BE2C (cell line): ENCODE measurements around the gene NPTX2.

ENCODE experiments used
- DNase-seq: peaks from one replicate; pipeline ENCODE4 v3.0.0-alpha.2; 2020
- H3K27me3 ChIP-seq: fragments of 250-450 bp; sonication (Bioruptor Pico); 2 replicates; pipeline ENCODE4 v1.5.1; 2020; ENCODE audit warnings: mild to moderate bottlenecking
- H3K36me3 ChIP-seq: fragments of 250-450 bp; sonication (Bioruptor Pico); 2 replicates; pipeline ENCODE4 v1.5.1; 2020; ENCODE audit warnings: mild to moderate bottlenecking
- H3K4me1 ChIP-seq: fragments of 250-450 bp; sonication (Bioruptor Pico); 2 replicates; pipeline ENCODE4 v1.5.1; 2020
- H3K4me3 ChIP-seq: 2 replicates; pipeline ENCODE4 v1.5.1; 2011; ENCODE audit warnings: low read depth, low read length
- H3K9me3 ChIP-seq: fragments of 250-450 bp; sonication (Bioruptor Pico); 2 replicates; pipeline ENCODE4 v1.5.1; 2020
- TF ChIP-seq, protein P1 (sequence below): IDR thresholded peaks from 2 replicates; pipeline ENCODE4 v1.5.1; 2012; ENCODE audit warnings: mild to moderate bottlenecking, low read depth, low read length

NPTX2 gene

GRCh38 chr7:98630149-98630548 is 13.1 kb downstream of the NPTX2 start:
- Histone ChIP-seq H3K27me3 (no peaks in the 10 kb centered on the region), H3K4me3 (no peak overlapping the region), H3K36me3 (no peaks in the 10 kb centered on the region), H3K9me3 (no peaks in the 10 kb centered on the region), H3K4me1 (no peaks in the 10 kb centered on the region)
- no peak for DNase-seq
- TF ChIP-seq, protein P1, sequence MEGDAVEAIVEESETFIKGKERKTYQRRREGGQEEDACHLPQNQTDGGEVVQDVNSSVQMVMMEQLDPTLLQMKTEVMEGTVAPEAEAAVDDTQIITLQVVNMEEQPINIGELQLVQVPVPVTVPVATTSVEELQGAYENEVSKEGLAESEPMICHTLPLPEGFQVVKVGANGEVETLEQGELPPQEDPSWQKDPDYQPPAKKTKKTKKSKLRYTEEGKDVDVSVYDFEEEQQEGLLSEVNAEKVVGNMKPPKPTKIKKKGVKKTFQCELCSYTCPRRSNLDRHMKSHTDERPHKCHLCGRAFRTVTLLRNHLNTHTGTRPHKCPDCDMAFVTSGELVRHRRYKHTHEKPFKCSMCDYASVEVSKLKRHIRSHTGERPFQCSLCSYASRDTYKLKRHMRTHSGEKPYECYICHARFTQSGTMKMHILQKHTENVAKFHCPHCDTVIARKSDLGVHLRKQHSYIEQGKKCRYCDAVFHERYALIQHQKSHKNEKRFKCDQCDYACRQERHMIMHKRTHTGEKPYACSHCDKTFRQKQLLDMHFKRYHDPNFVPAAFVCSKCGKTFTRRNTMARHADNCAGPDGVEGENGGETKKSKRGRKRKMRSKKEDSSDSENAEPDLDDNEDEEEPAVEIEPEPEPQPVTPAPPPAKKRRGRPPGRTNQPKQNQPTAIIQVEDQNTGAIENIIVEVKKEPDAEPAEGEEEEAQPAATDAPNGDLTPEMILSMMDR: no peak

- H3K27me3 ChIP-seq: no peaks in the 10 kb centered on the region
- H3K36me3 ChIP-seq: no peaks in the 10 kb centered on the region
- no peak overlapping the region for H3K4me3 ChIP-seq
- DNase-seq: no peak
- no peaks in the 10 kb centered on the region for H3K9me3 ChIP-seq
- TF ChIP-seq, protein P1: no peak
- H3K4me1 ChIP-seq: no peaks in the 10 kb centered on the region
Measured at GRCh38 chr7:98630770-98631169, 13.7 kb downstream of the NPTX2 start.

GRCh38 chr7:98638853-98639252 is 21.8 kb downstream of the NPTX2 start:
- H3K9me3 ChIP-seq: no peaks in the 10 kb centered on the region
- no peaks in the 10 kb centered on the region for H3K4me1 ChIP-seq
- DNase-seq: no peak
- TF ChIP-seq, protein P1: no peak
- H3K27me3 ChIP-seq: no peaks in the 10 kb centered on the region
- H3K4me3 ChIP-seq: no peak overlapping the region
- no peaks in the 10 kb centered on the region for H3K36me3 ChIP-seq

DNA sequence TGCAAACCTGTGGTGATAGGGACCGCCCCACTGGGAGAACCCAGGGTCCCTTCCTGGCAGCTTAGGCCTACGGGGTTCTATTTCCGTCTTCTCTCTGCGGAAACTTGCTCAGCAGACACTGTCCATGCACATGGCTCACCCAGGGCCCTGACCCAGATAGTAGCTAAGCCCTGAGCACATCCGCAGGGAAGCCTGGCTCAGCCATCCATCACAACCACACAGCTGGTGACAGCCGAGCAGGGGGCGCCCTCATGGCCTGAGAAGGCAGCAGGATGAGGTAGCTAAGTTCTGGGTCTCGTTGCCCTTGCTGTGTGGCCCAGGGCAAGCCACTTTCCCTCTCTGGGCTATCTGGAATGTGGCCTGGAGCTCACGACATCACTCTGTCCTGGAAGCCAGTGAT is 23.3 kb downstream of the NPTX2 start:
- H3K9me3 ChIP-seq: no peaks in the 10 kb centered on the region
- H3K4me3 ChIP-seq: no peak overlapping the region
- TF ChIP-seq, protein P1: no peak
- H3K4me1 ChIP-seq: no peaks in the 10 kb centered on the region
- H3K36me3 ChIP-seq: no peaks in the 10 kb centered on the region
- no peak for DNase-seq
- no peaks in the 10 kb centered on the region for H3K27me3 ChIP-seq

DNA sequence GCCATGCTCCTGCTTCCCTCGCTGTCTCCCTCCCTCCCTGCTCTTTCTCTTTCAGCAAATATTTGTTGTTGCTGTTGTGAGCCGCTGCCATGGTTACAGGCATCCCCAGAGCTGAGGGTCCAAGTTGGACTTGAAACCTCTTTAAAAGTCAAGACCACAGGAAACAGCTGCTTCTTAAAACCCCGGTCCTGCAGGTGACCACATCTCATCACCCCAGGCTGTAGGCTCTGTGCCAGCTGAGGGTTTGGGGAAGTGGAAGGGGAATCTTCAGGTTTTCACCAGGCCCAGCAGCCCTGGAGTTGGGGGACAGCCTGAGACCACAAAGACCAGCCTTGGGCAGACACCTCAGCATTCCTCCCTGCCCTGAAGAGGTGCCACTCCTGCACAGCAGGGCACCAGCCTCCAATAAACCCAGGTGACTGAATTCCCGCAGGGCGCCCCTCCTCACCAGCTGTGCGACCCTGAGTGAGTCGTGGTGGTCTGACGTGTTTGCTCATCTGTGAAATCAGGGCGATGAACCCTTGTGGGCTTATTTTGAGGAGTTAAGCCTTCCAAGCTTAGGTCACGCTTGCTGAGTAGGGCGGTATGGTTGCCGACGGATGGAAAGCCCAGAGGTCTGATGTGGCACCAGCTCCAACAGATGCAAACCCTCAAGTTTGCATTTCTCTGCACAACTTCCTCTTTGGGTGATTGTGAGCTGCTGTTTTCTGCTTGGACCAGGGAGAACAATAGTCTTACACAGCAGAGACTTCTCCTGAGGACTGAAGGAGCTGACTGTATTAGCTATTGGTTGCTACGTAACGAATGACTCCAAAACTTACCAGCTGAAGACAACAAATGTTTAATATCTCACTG is 24.8 kb downstream of the NPTX2 start:
- TF ChIP-seq, protein P1: no peak
- no peaks in the 10 kb centered on the region for H3K4me1 ChIP-seq
- no peaks in the 10 kb centered on the region for H3K36me3 ChIP-seq
- no peaks in the 10 kb centered on the region for H3K27me3 ChIP-seq
- H3K4me3 ChIP-seq: no peak overlapping the region
- no peak for DNase-seq
- no peaks in the 10 kb centered on the region for H3K9me3 ChIP-seq

- TF ChIP-seq, protein P1: no peak
- DNase-seq: no peak
- Histone ChIP-seq H3K4me1 (no peaks in the 10 kb centered on the region), H3K4me3 (no peak overlapping the region), H3K9me3 (no peaks in the 10 kb centered on the region), H3K27me3 (no peaks in the 10 kb centered on the region), H3K36me3 (no peaks in the 10 kb centered on the region)
Measured at GRCh38 chr7:98643236-98643985, 26.3 kb downstream of the NPTX2 start.
